MM.1S (cell line): ENCODE data around the gene GBF1.

Experiments used
- EZH2 ChIP-seq: fragments of 300-600 bp; sonication (generic); optimal IDR thresholded peaks from 2 replicates; pipeline ENCODE3; 2017; ENCODE audit warnings: low read depth, mild to moderate bottlenecking, antibody characterized with exemption, low read length, mixed read lengths
- EZH2phosphoT487 ChIP-seq: fragments of 300-600 bp; sonication (generic); IDR thresholded peaks from 2 replicates; pipeline ENCODE4 v1.6.1; 2018; ENCODE audit warnings: antibody characterized with exemption, low read length
- TF ChIP-seq, protein P1 (sequence below): fragments of 300-600 bp; sonication (generic); IDR thresholded peaks from 2 replicates; pipeline ENCODE4 v1.5.1; 2016; ENCODE audit warnings: antibody characterized with exemption, low read length, mixed read lengths

DNA sequence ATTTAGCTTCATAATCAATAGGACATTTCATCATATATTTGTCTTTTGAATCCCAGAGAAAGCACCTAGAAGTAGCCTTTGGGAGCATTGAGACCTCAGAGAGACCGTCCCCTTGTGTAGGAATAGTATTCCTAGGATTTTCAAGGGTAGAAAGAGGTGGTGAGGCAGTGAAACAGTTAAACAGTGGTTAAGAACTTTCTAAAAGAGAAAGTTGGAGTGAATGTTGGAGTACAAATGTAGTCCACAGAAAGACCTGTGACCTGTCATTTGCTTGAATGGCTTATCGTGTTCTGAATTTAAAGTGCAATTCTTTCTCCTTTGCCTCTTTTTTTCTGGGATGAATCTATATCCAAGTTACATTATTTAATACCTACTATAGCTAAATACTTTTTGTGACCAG lies 30.0 kb downstream of the GBF1 start:
- no peak for TF ChIP-seq EZH2
- TF ChIP-seq, protein P1, sequence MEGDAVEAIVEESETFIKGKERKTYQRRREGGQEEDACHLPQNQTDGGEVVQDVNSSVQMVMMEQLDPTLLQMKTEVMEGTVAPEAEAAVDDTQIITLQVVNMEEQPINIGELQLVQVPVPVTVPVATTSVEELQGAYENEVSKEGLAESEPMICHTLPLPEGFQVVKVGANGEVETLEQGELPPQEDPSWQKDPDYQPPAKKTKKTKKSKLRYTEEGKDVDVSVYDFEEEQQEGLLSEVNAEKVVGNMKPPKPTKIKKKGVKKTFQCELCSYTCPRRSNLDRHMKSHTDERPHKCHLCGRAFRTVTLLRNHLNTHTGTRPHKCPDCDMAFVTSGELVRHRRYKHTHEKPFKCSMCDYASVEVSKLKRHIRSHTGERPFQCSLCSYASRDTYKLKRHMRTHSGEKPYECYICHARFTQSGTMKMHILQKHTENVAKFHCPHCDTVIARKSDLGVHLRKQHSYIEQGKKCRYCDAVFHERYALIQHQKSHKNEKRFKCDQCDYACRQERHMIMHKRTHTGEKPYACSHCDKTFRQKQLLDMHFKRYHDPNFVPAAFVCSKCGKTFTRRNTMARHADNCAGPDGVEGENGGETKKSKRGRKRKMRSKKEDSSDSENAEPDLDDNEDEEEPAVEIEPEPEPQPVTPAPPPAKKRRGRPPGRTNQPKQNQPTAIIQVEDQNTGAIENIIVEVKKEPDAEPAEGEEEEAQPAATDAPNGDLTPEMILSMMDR = no peak
- no peak for TF ChIP-seq EZH2phosphoT487
